GM23338 (cell line): Measurements from ENCODE around the gene PROX1.

ENCODE experiments used
- CREB1 ChIP-seq: fragments of 250-450 bp; sonication (Bioruptor Pico); IDR thresholded peaks from 2 replicates; pipeline ENCODE4 v1.5.0; 2020; ENCODE audit warnings: low read depth, mild to moderate bottlenecking, moderate library complexity
- CTCF ChIP-seq, 2 experiments: fragments of 200-600 bp in 1 of 2; sonication (generic) in 1 of 2; conservative IDR thresholded peaks; 2 replicates each; pipeline versions ENCODE4 v1.5.1 to v1.6.1; 2016 to 2017; ENCODE audit warnings: antibody characterized with exemption in 2 of 2, low read depth in 2 of 2, mild to moderate bottlenecking in 2 of 2, moderate library complexity in 1 of 2
- EZH2 ChIP-seq: fragments of 200-600 bp; sonication (generic); IDR thresholded peaks from one replicate; pipeline ENCODE4 v1.8.0; 2017; ENCODE audit warnings: antibody characterized with exemption, mild to moderate bottlenecking, low read depth; ENCODE audit not compliant: unreplicated experiment
- EZH2phosphoT487 ChIP-seq: fragments of 200-600 bp; sonication (generic); IDR thresholded peaks from one replicate; pipeline ENCODE4 v1.8.1; 2018; ENCODE audit warnings: antibody characterized with exemption; ENCODE audit not compliant: unreplicated experiment
- NANOG ChIP-seq: IDR thresholded peaks from 2 replicates; pipeline ENCODE4 v1.6.1; 2016; ENCODE audit warnings: antibody characterized with exemption, borderline replicate concordance
- POLR2AphosphoS5 ChIP-seq: IDR thresholded peaks from 2 replicates; pipeline ENCODE4 v1.6.1; 2016; ENCODE audit warnings: antibody characterized with exemption, low read depth
- REST ChIP-seq: IDR thresholded peaks from one replicate; pipeline ENCODE4 v1.6.1; 2018; ENCODE audit warnings: antibody characterized with exemption; ENCODE audit not compliant: unreplicated experiment
- ZNF114 ChIP-seq: fragments of 250-450 bp; sonication (Bioruptor Pico); IDR thresholded peaks from 2 replicates; pipeline ENCODE4 v1.5.0; 2020; ENCODE audit warnings: mild to moderate bottlenecking, moderate library complexity
- ZNF462 ChIP-seq: fragments of 250-450 bp; sonication (Bioruptor Pico); IDR thresholded peaks from 2 replicates; pipeline ENCODE4 v1.5.0; 2020; ENCODE audit warnings: mild to moderate bottlenecking, moderate library complexity

- TF ChIP-seq REST (no peak), CREB1 (CRISPR knock-in tag) (no peak), CTCF (conservative IDR thresholded peaks at IDR 0.05; ENCODE audit: low read depth in 2 of 2) (no peak), ZNF114 (no peak), POLR2AphosphoS5 (no peak), EZH2 (no peak), EZH2phosphoT487 (no peak), ZNF462 (no peak), NANOG (no peak)
These were observed 17.9 kb downstream of the PROX1 start for GRCh38 chr1:214005708-214006107.
